ENCODE results near the gene RNF186. TPM values are rescaled to one million over a fixed set of nuclear protein-coding genes. Genes with fewer than 3 reads are reported as not detected.

Gene RNF186
- polyA plus RNA-seq, 1 donor from 2014 or later, result not detected

DNA sequence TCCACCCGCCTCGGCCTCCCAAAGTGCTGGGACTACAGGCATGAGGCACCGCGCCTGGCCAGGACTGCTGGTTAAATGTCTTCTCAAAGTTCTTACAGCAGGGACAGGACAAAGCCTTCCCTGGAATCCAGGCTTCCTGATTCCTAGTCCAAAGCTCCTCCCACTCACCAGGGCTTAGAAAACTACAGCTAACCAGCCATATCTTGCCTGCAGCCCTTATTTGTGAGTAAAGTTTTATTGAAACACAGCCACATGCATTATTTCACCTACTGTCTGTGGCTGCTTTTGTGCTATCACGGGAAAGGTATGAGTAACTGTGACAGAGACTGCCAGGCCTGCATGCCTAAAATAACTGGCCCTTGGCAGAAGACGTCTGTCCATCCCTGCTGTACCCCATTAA is 39.8 kb downstream of the RNF186 start:
- no peaks in the 10 kb centered on the region for H3K36me3 ChIP-seq (ENCODE audit: insufficient read depth, low read length)
- H3K79me2 ChIP-seq (replicated peaks; ENCODE audit: insufficient read depth, low read length), result no peaks in the 10 kb centered on the region
- H3F3A ChIP-seq (ENCODE audit: insufficient read depth, low read length, poor library complexity, severe bottlenecking), result no peaks in the 10 kb centered on the region
- H4K20me1 ChIP-seq (ENCODE audit: insufficient read depth), result no peaks in the 10 kb centered on the region
- H3K4me2 ChIP-seq (ENCODE audit: low read length), result no peak overlapping the region
- H3K9me2 ChIP-seq (ENCODE audit: insufficient read depth, low read length), result no peaks in the 10 kb centered on the region
- TF ChIP-seq POLR2AphosphoS5 (IDR thresholded peaks at IDR 0.05) (no peak), EZH2 (IDR thresholded peaks at IDR 0.05; ENCODE audit: borderline replicate concordance, insufficient read depth, low read length, poor library complexity, severe bottlenecking) (no peak), SMC3 (conservative IDR thresholded peaks at IDR 0.05; ENCODE audit: poor library complexity) (no peak), TAF1 (IDR thresholded peaks at IDR 0.05; ENCODE audit: low read depth) (no peak), EP300 (conservative IDR thresholded peaks at IDR 0.05; ENCODE audit: poor library complexity, severe bottlenecking) (no peak), MXI1 (conservative IDR thresholded peaks at IDR 0.05; ENCODE audit: poor library complexity, severe bottlenecking) (no peak)
- TF ChIP-seq, protein P1, sequence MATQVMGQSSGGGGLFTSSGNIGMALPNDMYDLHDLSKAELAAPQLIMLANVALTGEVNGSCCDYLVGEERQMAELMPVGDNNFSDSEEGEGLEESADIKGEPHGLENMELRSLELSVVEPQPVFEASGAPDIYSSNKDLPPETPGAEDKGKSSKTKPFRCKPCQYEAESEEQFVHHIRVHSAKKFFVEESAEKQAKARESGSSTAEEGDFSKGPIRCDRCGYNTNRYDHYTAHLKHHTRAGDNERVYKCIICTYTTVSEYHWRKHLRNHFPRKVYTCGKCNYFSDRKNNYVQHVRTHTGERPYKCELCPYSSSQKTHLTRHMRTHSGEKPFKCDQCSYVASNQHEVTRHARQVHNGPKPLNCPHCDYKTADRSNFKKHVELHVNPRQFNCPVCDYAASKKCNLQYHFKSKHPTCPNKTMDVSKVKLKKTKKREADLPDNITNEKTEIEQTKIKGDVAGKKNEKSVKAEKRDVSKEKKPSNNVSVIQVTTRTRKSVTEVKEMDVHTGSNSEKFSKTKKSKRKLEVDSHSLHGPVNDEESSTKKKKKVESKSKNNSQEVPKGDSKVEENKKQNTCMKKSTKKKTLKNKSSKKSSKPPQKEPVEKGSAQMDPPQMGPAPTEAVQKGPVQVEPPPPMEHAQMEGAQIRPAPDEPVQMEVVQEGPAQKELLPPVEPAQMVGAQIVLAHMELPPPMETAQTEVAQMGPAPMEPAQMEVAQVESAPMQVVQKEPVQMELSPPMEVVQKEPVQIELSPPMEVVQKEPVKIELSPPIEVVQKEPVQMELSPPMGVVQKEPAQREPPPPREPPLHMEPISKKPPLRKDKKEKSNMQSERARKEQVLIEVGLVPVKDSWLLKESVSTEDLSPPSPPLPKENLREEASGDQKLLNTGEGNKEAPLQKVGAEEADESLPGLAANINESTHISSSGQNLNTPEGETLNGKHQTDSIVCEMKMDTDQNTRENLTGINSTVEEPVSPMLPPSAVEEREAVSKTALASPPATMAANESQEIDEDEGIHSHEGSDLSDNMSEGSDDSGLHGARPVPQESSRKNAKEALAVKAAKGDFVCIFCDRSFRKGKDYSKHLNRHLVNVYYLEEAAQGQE (IDR thresholded peaks at IDR 0.05; ENCODE audit: borderline replicate concordance), result no peak
- H3K27me3 ChIP-seq (ENCODE audit: insufficient read depth, low read depth, low read length), result no peaks in the 10 kb centered on the region
- no peaks in the 10 kb centered on the region for H3K9me3 ChIP-seq (ENCODE audit: low read length)
- no peak overlapping the region for H2AFZ ChIP-seq (ENCODE audit: low read depth, low read length)
- H3K9ac ChIP-seq (ENCODE audit: low read length), result no peak overlapping the region
- H3K27ac ChIP-seq (ENCODE audit: low read length), result no peak overlapping the region
- no peak overlapping the region for H3K4me3 ChIP-seq (ENCODE audit: low read length)

DNA sequence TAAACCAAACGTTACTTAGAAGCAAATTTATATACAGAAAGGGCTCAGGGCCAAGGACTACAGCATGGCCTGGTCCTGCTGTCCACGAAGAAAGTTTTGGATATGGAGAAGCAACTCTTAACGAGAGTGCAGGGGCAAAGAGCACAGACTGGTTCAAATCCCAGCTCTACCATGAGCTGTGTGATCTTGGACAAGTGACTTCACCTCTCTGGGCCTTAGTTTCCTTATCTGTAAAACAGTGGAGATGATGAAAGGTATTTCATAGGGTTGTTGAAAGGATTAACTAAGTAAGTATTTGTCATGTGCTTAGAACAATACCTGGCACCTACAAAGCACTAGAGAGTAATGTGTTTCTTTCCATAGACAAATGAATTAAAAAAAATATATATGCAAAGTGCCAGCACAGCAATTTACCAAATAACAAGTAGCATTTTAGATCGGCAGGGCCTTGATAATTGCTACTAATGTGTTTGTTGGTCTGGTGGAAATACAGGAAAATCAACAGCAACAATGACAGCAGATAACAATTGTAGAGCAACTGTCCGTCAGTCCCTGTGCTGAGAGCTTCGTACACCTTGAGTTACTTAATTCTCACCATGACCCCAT is 40.8 kb downstream of the RNF186 start:
- Histone ChIP-seq H3K9me2 (ENCODE audit: insufficient read depth, low read length) (no peaks in the 10 kb centered on the region), H3K9ac (ENCODE audit: low read length) (no peak overlapping the region), H3K79me2 (replicated peaks; ENCODE audit: insufficient read depth, low read length) (no peaks in the 10 kb centered on the region), H3K36me3 (ENCODE audit: insufficient read depth, low read length) (no peaks in the 10 kb centered on the region), H3K4me3 (ENCODE audit: low read length) (no peak overlapping the region), H3F3A (ENCODE audit: insufficient read depth, low read length, poor library complexity, severe bottlenecking) (no peaks in the 10 kb centered on the region), H3K27me3 (ENCODE audit: insufficient read depth, low read depth, low read length) (no peaks in the 10 kb centered on the region), H4K20me1 (ENCODE audit: insufficient read depth) (no peaks in the 10 kb centered on the region), H3K27ac (ENCODE audit: low read length) (no peak overlapping the region), H3K9me3 (ENCODE audit: low read length) (no peaks in the 10 kb centered on the region), H2AFZ (ENCODE audit: low read depth, low read length) (no peak overlapping the region), H3K4me2 (ENCODE audit: low read length) (no peak overlapping the region)
- TF ChIP-seq RAD21 (conservative IDR thresholded peaks at IDR 0.05), result no peak

DNA sequence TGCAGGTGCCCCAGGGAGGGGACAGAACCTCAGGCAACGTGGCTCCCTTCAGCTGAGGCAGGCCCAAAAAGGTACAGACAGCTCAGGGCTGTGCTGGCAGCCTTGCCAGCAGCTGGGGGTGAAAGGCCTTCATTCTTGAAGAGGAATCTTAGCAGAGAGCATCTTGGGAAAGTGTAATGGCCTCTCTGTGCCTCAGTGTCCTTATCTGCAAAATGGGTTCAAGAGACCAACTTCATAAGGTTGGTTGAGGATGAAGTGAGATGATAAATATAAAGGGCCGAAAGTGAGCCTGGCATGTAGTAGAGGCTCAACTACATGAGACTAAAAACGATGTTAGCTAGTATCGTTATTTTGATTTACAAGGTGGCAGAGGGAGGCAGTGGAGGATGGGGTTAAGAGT is 41.6 kb downstream of the RNF186 start:
- TF ChIP-seq EP300 (conservative IDR thresholded peaks at IDR 0.05; ENCODE audit: poor library complexity, severe bottlenecking), result no peak
- TF ChIP-seq TAF1 (IDR thresholded peaks at IDR 0.05; ENCODE audit: low read depth), result no peak
- no peak for TF ChIP-seq MXI1 (conservative IDR thresholded peaks at IDR 0.05; ENCODE audit: poor library complexity, severe bottlenecking)
- TF ChIP-seq POLR2AphosphoS5 (IDR thresholded peaks at IDR 0.05), result no peak
- TF ChIP-seq RAD21 (conservative IDR thresholded peaks at IDR 0.05), result no peak
- TF ChIP-seq, protein P1 (IDR thresholded peaks at IDR 0.05; ENCODE audit: borderline replicate concordance), result no peak
- no peak for TF ChIP-seq SMC3 (conservative IDR thresholded peaks at IDR 0.05; ENCODE audit: poor library complexity)
- no peak for TF ChIP-seq EZH2 (IDR thresholded peaks at IDR 0.05; ENCODE audit: borderline replicate concordance, insufficient read depth, low read length, poor library complexity, severe bottlenecking)
- TF ChIP-seq, protein P2, sequence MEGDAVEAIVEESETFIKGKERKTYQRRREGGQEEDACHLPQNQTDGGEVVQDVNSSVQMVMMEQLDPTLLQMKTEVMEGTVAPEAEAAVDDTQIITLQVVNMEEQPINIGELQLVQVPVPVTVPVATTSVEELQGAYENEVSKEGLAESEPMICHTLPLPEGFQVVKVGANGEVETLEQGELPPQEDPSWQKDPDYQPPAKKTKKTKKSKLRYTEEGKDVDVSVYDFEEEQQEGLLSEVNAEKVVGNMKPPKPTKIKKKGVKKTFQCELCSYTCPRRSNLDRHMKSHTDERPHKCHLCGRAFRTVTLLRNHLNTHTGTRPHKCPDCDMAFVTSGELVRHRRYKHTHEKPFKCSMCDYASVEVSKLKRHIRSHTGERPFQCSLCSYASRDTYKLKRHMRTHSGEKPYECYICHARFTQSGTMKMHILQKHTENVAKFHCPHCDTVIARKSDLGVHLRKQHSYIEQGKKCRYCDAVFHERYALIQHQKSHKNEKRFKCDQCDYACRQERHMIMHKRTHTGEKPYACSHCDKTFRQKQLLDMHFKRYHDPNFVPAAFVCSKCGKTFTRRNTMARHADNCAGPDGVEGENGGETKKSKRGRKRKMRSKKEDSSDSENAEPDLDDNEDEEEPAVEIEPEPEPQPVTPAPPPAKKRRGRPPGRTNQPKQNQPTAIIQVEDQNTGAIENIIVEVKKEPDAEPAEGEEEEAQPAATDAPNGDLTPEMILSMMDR (IDR thresholded peaks at IDR 0.05; ENCODE audit: poor library complexity, severe bottlenecking), result no peak
- Histone ChIP-seq H3K36me3 (ENCODE audit: insufficient read depth, low read length) (no peaks in the 10 kb centered on the region), H3K27me3 (ENCODE audit: insufficient read depth, low read depth, low read length) (no peaks in the 10 kb centered on the region)

More for the DNA sequence above, 41.6 kb downstream of the RNF186 start:
- H3K4me2 ChIP-seq (ENCODE audit: low read length), result no peak overlapping the region
- no peaks in the 10 kb centered on the region for H3K9me2 ChIP-seq (ENCODE audit: insufficient read depth, low read length)
- H3K9me3 ChIP-seq (ENCODE audit: low read length), result no peaks in the 10 kb centered on the region
- no peaks in the 10 kb centered on the region for H3K79me2 ChIP-seq (replicated peaks; ENCODE audit: insufficient read depth, low read length)
- H3K27ac ChIP-seq (ENCODE audit: low read length), result no peak overlapping the region
- no peak overlapping the region for H2AFZ ChIP-seq (ENCODE audit: low read depth, low read length)
- no peaks in the 10 kb centered on the region for H3F3A ChIP-seq (ENCODE audit: insufficient read depth, low read length, poor library complexity, severe bottlenecking)
- H4K20me1 ChIP-seq (ENCODE audit: insufficient read depth), result no peaks in the 10 kb centered on the region
- no peak overlapping the region for H3K4me3 ChIP-seq (ENCODE audit: low read length)
- H3K9ac ChIP-seq (ENCODE audit: low read length), result no peak overlapping the region

Data from neural cell (in vitro differentiated cells).